Small intestine (tissue), 7 donors: ENCODE data around the gene TYROBP. TPM values are rescaled to one million over a fixed set of nuclear protein-coding genes. Genes with fewer than 3 reads are reported as not detected.
A peak's percentile ranks its signal among the peaks of the same experiment; 100 is the strongest.

Source experiments
- DNase-seq, 2 donors: peaks; one replicate each; pipeline versions ENCODE4 v3.0.0 to v3.0.0-alpha.2; 2013
- FAIRE-seq: peaks from 2 replicates; lab custom pipeline; 2012; peaks lifted over from hg19 to GRCh38; lab: Jason Lieb, UNC
- H3K27ac ChIP-seq, 3 donors: one replicate each; pipeline ENCODE4 v1.5.1; 2013; ENCODE audit warnings: low read length in 2 of 3, mild to moderate bottlenecking in 2 of 3, control low read depth in 1 of 3, inconsistent platforms in 1 of 3, low read depth in 1 of 3, moderate library complexity in 1 of 3
- H3K27me3 ChIP-seq, 3 donors: one replicate each; pipeline ENCODE4 v1.6.1; 2013; ENCODE audit warnings: low read length in 3 of 3, inconsistent platforms in 1 of 3; ENCODE audit not compliant: control insufficient read depth in 3 of 3, insufficient read depth in 3 of 3
- H3K36me3 ChIP-seq, 3 donors: one replicate each; pipeline ENCODE4 v1.6.1; 2013; ENCODE audit warnings: low read length in 3 of 3, inconsistent platforms in 1 of 3, low read depth in 1 of 3, mild to moderate bottlenecking in 1 of 3, moderate library complexity in 1 of 3; ENCODE audit not compliant: control insufficient read depth in 3 of 3, insufficient read depth in 2 of 3
- H3K4me1 ChIP-seq, 3 donors: one replicate each; pipeline ENCODE4 v1.6.1; 2013; ENCODE audit warnings: low read length in 2 of 3, inconsistent platforms in 1 of 3, low read depth in 1 of 3, mild to moderate bottlenecking in 1 of 3, moderate library complexity in 1 of 3; ENCODE audit not compliant: control insufficient read depth in 3 of 3, insufficient read depth in 2 of 3
- H3K4me3 ChIP-seq, 3 donors: one replicate each; pipeline ENCODE4 v1.5.1; 2013; ENCODE audit warnings: low read length in 3 of 3, control low read depth in 1 of 3, inconsistent platforms in 1 of 3, low read depth in 1 of 3, mild to moderate bottlenecking in 1 of 3, moderate library complexity in 1 of 3
- H3K9me3 ChIP-seq, 2 donors: one replicate each; pipeline ENCODE4 v1.6.1; 2013; ENCODE audit warnings: low read depth in 1 of 2, low read length in 1 of 2; ENCODE audit not compliant: control insufficient read depth in 2 of 2, insufficient read depth in 1 of 2
- WGBS, 3 donors: extraction: QIAGEN DNeasy Blood & Tissue Kit; methylation state at CpG; one replicate each; pipeline ENCODE4 v1.1.7; 2013; 5-methylcytosine and 5-hydroxymethylcytosine counted together
- polyA plus RNA-seq, 4 donors: library from polyadenylated mRNA; stranded (reverse) in 3 of 4; unstranded in 1 of 4; fragments of 200-250 nt in 3 of 4; fragments of 120-200 nt in 1 of 4; gene quantifications; one replicate each; pipeline versions ENCODE4 v1.2.1 to v1.2.3, GENCODE V29; 2013
- donor health status: healthy with polysubstance abuse.
- donor health status: control.
- donor health status: control.
- donor health status: Bipolar disorder and iron deficiency.
- donor health status: healthy.

Gene TYROBP
- polyA plus RNA-seq, 4 donors, result 15.9 to 128 (median 63.8) TPM

GRCh38 chr19:35883882-35884281 is 24.2 kb downstream of the TYROBP start:
- H3K9me3 ChIP-seq, result no peaks in the 10 kb centered on the region
- 33 to 50% (median 39%) methylated on average over 2 of the region's 2 CpGs for WGBS, 3 donors

GRCh38 chr19:35882114-35882832 is 25.8 kb downstream of the TYROBP start:
- Histone ChIP-seq H3K4me1 (no peaks in the 10 kb centered on the region), H3K27me3 (peaks cover 0 to 20% (median 0%) of the 10 kb centered on the region in 3 donors), H3K4me3 (no peak overlapping the region), H3K9me3 (no peaks in the 10 kb centered on the region), H3K27ac (no peak overlapping the region), H3K36me3 (peaks cover 0 to 2% (median 0%) of the 10 kb centered on the region in 3 donors)
- FAIRE-seq (no peak), DNase-seq (peak; percentile 74 to 76)
- WGBS, 3 donors, result 19 to 29% (median 25%) methylated on average over 8 of the region's 8 CpGs

More at GRCh38 chr19:35883882-35884281, 24.2 kb downstream of the TYROBP start:
- no peak for DNase-seq
- Histone ChIP-seq H3K27ac (no peak overlapping the region), H3K36me3 (peaks cover 3 to 15% (median 9%) of the 10 kb centered on the region in 3 donors), H3K27me3 (peaks cover 0 to 9% (median 0%) of the 10 kb centered on the region in 3 donors), H3K4me1 (no peaks in the 10 kb centered on the region), H3K4me3 (no peak overlapping the region)
- no peak for FAIRE-seq

GRCh38 chr19:35879770-35880317 is 28.3 kb downstream of the TYROBP start:
- Histone ChIP-seq H3K4me1 (no peaks in the 10 kb centered on the region), H3K4me3 (no peak overlapping the region), H3K36me3 (no peaks in the 10 kb centered on the region), H3K27ac (no peak overlapping the region), H3K27me3 (peaks cover 0 to 21% (median 0%) of the 10 kb centered on the region in 3 donors), H3K9me3 (no peaks in the 10 kb centered on the region)
- DNase-seq, result peak; percentile 81 to 93
- no peak for FAIRE-seq
- 2 to 3% (median 3%) methylated on average over 28 of the region's 28 CpGs for WGBS, 3 donors

GRCh38 chr19:35879068-35879467 is 29.0 kb downstream of the TYROBP start:
- FAIRE-seq (no peak), DNase-seq (no peak)
- Histone ChIP-seq H3K4me3 (no peak overlapping the region), H3K36me3 (no peaks in the 10 kb centered on the region), H3K4me1 (no peaks in the 10 kb centered on the region), H3K27me3 (peaks cover 0 to 21% (median 0%) of the 10 kb centered on the region in 3 donors), H3K9me3 (no peaks in the 10 kb centered on the region), H3K27ac (no peak overlapping the region)
- WGBS, 3 donors, result 50 to 62% (median 56%) methylated on average over 21 to 23 of the region's 23 CpGs

- Histone ChIP-seq H3K36me3 (no peaks in the 10 kb centered on the region), H3K27me3 (peaks cover 0 to 37% (median under 1%) of the 10 kb centered on the region in 3 donors), H3K4me3 (no peak overlapping the region), H3K9me3 (no peaks in the 10 kb centered on the region), H3K27ac (no peak overlapping the region), H3K4me1 (peaks cover 0 to 7% (median 3%) of the 10 kb centered on the region in 3 donors)
- DNase-seq, result no peak
- WGBS, 3 donors, result 89 to 94% (median 91%) methylated on average over 27 to 32 of the region's 32 CpGs
- FAIRE-seq, result no peak
Measured at GRCh38 chr19:35874392-35874930, 33.6 kb downstream of the TYROBP start.

- peaks cover 0 to 18% (median 3%) of the 10 kb centered on the region in 3 donors for H3K4me1 ChIP-seq
- H3K36me3 ChIP-seq, result no peaks in the 10 kb centered on the region
- no peak overlapping the region for H3K4me3 ChIP-seq
- H3K27me3 ChIP-seq, result peaks cover 2 to 37% (median 4%) of the 10 kb centered on the region in 3 donors
- no peak overlapping the region for H3K27ac ChIP-seq
- DNase-seq (no peak), FAIRE-seq (no peak)
- H3K9me3 ChIP-seq, result no peaks in the 10 kb centered on the region
- WGBS, 3 donors, result 73 to 87% (median 80%) methylated on average over 5 of the region's 5 CpGs
Measured at GRCh38 chr19:35872180-35872579, 35.9 kb downstream of the TYROBP start.

GRCh38 chr19:35871611-35872010 is 36.5 kb downstream of the TYROBP start:
- DNase-seq (no peak), FAIRE-seq (no peak)
- H3K9me3 ChIP-seq, result no peaks in the 10 kb centered on the region
- WGBS, 3 donors, result 80 to 89% (median 80%) methylated on average over 12 of the region's 12 CpGs
- H3K36me3 ChIP-seq, result no peaks in the 10 kb centered on the region
- peaks cover 0 to 18% (median 3%) of the 10 kb centered on the region in 3 donors for H3K4me1 ChIP-seq
- H3K27ac ChIP-seq, result no peak overlapping the region
- H3K4me3 ChIP-seq, result no peak overlapping the region
- H3K27me3 ChIP-seq, result peaks cover 2 to 37% (median 4%) of the 10 kb centered on the region in 3 donors

GRCh38 chr19:35870798-35871197 is 37.3 kb downstream of the TYROBP start:
- H3K27ac ChIP-seq, result no peak overlapping the region
- H3K36me3 ChIP-seq, result no peaks in the 10 kb centered on the region
- DNase-seq (no peak), FAIRE-seq (no peak)
- no peak overlapping the region for H3K4me3 ChIP-seq
- peaks cover 0 to 18% (median 3%) of the 10 kb centered on the region in 3 donors for H3K4me1 ChIP-seq
- H3K9me3 ChIP-seq, result no peaks in the 10 kb centered on the region
- H3K27me3 ChIP-seq, result peaks cover 2 to 45% (median 4%) of the 10 kb centered on the region in 3 donors
- WGBS, 3 donors, result 68 to 76% (median 72%) methylated on average over 10 to 12 of the region's 12 CpGs
